Liver (tissue), 3 donors: ENCODE measurements around the gene UNC93B1.
"Not testable (repeated sequence)": the region's sequence is repeated elsewhere in the genome, so short reads cannot be mapped to it uniquely, and the experiment has no call there.

Source experiments
- TAF1 ChIP-seq: conservative IDR thresholded peaks from 2 replicates; pipeline ENCODE4 v1.6.1; 2016; ENCODE audit warnings: antibody characterized with exemption, mild to moderate bottlenecking
- TF ChIP-seq, protein P1 (sequence below): IDR thresholded peaks from 2 replicates; pipeline ENCODE4 v1.6.1; 2016; ENCODE audit warnings: antibody characterized with exemption
- TF ChIP-seq, protein P2 (sequence below): fragments of 150-350 bp; IDR thresholded peaks from 2 replicates; pipeline ENCODE4 v1.5.1; 2017; ENCODE audit warnings: improper control_type of control experiment, low read depth, low read length; ENCODE audit not compliant: missing input control
- donor health status: healthy.
- donor health status: healthy.

DNA sequence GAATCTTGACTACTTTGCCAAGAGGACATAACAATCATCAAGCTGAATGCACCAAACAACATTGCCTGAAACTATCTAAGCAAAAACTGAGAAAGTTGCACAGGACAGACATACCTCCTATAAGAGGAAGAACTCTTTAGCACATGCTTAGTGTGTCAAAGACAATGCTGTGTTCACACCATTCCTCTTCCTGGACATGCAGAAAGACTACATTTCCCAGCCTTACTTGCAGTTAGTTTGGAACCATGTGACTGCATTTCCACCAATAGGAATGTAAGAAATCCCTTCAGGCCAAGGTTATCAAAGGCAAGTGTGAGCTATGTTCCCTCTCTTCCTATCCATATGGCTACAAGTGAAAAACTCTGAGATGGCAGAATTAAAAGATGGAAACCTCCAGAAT lies 39.2 kb downstream of the UNC93B1 start:
- not testable (repeated sequence) for TF ChIP-seq TAF1
- TF ChIP-seq, protein P1, sequence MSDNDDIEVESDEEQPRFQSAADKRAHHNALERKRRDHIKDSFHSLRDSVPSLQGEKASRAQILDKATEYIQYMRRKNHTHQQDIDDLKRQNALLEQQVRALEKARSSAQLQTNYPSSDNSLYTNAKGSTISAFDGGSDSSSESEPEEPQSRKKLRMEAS: not testable (repeated sequence)
- TF ChIP-seq, protein P2, sequence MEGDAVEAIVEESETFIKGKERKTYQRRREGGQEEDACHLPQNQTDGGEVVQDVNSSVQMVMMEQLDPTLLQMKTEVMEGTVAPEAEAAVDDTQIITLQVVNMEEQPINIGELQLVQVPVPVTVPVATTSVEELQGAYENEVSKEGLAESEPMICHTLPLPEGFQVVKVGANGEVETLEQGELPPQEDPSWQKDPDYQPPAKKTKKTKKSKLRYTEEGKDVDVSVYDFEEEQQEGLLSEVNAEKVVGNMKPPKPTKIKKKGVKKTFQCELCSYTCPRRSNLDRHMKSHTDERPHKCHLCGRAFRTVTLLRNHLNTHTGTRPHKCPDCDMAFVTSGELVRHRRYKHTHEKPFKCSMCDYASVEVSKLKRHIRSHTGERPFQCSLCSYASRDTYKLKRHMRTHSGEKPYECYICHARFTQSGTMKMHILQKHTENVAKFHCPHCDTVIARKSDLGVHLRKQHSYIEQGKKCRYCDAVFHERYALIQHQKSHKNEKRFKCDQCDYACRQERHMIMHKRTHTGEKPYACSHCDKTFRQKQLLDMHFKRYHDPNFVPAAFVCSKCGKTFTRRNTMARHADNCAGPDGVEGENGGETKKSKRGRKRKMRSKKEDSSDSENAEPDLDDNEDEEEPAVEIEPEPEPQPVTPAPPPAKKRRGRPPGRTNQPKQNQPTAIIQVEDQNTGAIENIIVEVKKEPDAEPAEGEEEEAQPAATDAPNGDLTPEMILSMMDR: not testable (repeated sequence)
